Testis (tissue), 3 donors: ENCODE results near the gene TMEM31. TPM values are rescaled to one million over a fixed set of nuclear protein-coding genes. Genes with fewer than 3 reads are reported as not detected.

Experiments used
- DNase-seq: peaks from one replicate; pipeline ENCODE4 v3.0.0-alpha.2; 2019
- H3K27ac ChIP-seq, 2 donors: fragments of 200-600 bp; sonication (generic); one replicate each; pipeline ENCODE4 v1.5.1; 2019
- H3K27me3 ChIP-seq: fragments of 200-600 bp; sonication (generic); one replicate; pipeline ENCODE4 v1.5.1; 2019
- H3K36me3 ChIP-seq: fragments of 200-600 bp; sonication (generic); one replicate; pipeline ENCODE4 v1.5.1; 2017; ENCODE audit warnings: low read depth; ENCODE audit errors: missing control alignments
- H3K4me1 ChIP-seq: fragments of 200-600 bp; sonication (generic); one replicate; pipeline ENCODE4 v1.5.1; 2019
- H3K4me3 ChIP-seq, 2 donors: fragments of 200-600 bp; sonication (generic); one replicate each; pipeline ENCODE4 v1.5.1; 2017 to 2019
- H3K9me3 ChIP-seq: fragments of 200-600 bp; sonication (generic); one replicate; pipeline ENCODE4 v1.5.1; 2017
- POLR2A ChIP-seq: fragments of 450-650 bp; IDR thresholded peaks from one replicate; pipeline ENCODE4 v1.6.1; 2017; ENCODE audit warnings: antibody characterized with exemption, mild to moderate bottlenecking, moderate library complexity
- WGBS, 2 donors: methylation state at CpG; one replicate each; pipeline ENCODE4 v1.1.5; 2018; 5-methylcytosine and 5-hydroxymethylcytosine counted together
- intact Hi-C: fragments of 100-400 bp; cut with DNase I; formaldehyde crosslinking; loops from one replicate; pipeline ENCODE4 v1.15.1; 2023; ENCODE audit warnings: low total_unique reads
- polyA plus RNA-seq: library from polyadenylated mRNA; stranded (reverse); fragments of 350-450 nt; fragmentation: Illumina TruSeq; extraction: RNeasy Lipid Tissue Mini Kit (QIAGEN cat#74804); gene quantifications from one replicate; pipeline ENCODE4 v1.2.3, GENCODE V29; 2014; ENCODE audit warnings: low read depth, low replicate concordance; ENCODE audit not compliant: insufficient read depth
- total RNA-seq, 2 donors: library from RNA; depleted of rRNA; stranded (reverse); fragments of >200 nt; gene quantifications; one replicate each; pipeline ENCODE4 v1.2.3, GENCODE V29; 2016
- TF ChIP-seq, protein P1 (sequence below), 3 experiments: fragments of 450-650 bp in 2 of 3; fragments of 200-600 bp in 1 of 3; sonication (generic) in 1 of 3; IDR thresholded peaks; one replicate each; pipeline ENCODE4 v1.5.1; 2016 to 2019; ENCODE audit warnings: antibody characterized with exemption in 3 of 3, mild to moderate bottlenecking in 2 of 3, moderate library complexity in 1 of 3

Gene TMEM31
- total and polyA plus RNA-seq, 3 donors from 2014 or later = 10.8 to 110 (median 51.9) TPM

- Histone ChIP-seq H3K27me3 (no peaks in the 10 kb centered on the region), H3K27ac (no peak overlapping the region), H3K4me1 (no peaks in the 10 kb centered on the region), H3K4me3 (no peak overlapping the region), H3K36me3 (no peaks in the 10 kb centered on the region), H3K9me3 (no peaks in the 10 kb centered on the region)
- intact Hi-C loops = no loop called here
- no peak for DNase-seq
- TF ChIP-seq POLR2A = no peak
- TF ChIP-seq, protein P1, sequence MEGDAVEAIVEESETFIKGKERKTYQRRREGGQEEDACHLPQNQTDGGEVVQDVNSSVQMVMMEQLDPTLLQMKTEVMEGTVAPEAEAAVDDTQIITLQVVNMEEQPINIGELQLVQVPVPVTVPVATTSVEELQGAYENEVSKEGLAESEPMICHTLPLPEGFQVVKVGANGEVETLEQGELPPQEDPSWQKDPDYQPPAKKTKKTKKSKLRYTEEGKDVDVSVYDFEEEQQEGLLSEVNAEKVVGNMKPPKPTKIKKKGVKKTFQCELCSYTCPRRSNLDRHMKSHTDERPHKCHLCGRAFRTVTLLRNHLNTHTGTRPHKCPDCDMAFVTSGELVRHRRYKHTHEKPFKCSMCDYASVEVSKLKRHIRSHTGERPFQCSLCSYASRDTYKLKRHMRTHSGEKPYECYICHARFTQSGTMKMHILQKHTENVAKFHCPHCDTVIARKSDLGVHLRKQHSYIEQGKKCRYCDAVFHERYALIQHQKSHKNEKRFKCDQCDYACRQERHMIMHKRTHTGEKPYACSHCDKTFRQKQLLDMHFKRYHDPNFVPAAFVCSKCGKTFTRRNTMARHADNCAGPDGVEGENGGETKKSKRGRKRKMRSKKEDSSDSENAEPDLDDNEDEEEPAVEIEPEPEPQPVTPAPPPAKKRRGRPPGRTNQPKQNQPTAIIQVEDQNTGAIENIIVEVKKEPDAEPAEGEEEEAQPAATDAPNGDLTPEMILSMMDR (IDR thresholded peaks at IDR 0.05) = no peak
Observed at GRCh38 chrX:103737696-103738095, 27.0 kb downstream of the TMEM31 start.

DNA sequence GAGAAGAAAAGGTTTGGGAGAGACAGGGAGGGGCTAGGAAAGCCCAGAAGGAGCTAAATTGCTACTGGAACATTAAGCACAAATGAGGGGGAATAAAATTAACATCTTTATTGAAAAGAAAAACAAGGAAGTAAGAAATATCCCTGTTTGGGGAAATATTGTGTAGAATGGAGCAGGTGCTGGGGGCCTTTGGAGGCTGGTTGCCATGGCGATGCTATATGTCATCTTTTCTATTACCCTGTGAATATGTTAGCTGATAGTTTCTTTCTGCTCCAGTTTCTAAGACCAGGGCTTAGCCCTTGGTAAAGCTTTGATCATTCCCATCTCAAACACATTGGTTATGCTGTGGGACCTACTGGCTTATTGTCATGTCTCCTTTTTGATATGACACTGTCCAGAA lies 28.7 kb downstream of the TMEM31 start:
- intact Hi-C loops = no loop called here
- Histone ChIP-seq H3K9me3 (no peaks in the 10 kb centered on the region), H3K27ac (no peak overlapping the region), H3K4me1 (no peaks in the 10 kb centered on the region), H3K36me3 (no peaks in the 10 kb centered on the region), H3K4me3 (no peak overlapping the region), H3K27me3 (no peaks in the 10 kb centered on the region)
- 100% methylated on average over 1 of the region's 1 CpG for WGBS, 2 donors
- TF ChIP-seq, protein P1 (IDR thresholded peaks at IDR 0.05) = no peak
- no peak for TF ChIP-seq POLR2A
- no peak for DNase-seq

- Histone ChIP-seq H3K27ac (no peak overlapping the region), H3K4me1 (no peaks in the 10 kb centered on the region), H3K4me3 (no peak overlapping the region), H3K9me3 (no peaks in the 10 kb centered on the region), H3K36me3 (no peaks in the 10 kb centered on the region), H3K27me3 (no peaks in the 10 kb centered on the region)
- TF ChIP-seq POLR2A = no peak
- TF ChIP-seq, protein P1 (IDR thresholded peaks at IDR 0.05) = no peak
- 89 to 100% methylated on average over 1 of the region's 1 CpG for WGBS, 2 donors
- intact Hi-C loops = no loop called here
- no peak for DNase-seq
Observed at GRCh38 chrX:103741879-103742278, 31.2 kb downstream of the TMEM31 start.

DNA sequence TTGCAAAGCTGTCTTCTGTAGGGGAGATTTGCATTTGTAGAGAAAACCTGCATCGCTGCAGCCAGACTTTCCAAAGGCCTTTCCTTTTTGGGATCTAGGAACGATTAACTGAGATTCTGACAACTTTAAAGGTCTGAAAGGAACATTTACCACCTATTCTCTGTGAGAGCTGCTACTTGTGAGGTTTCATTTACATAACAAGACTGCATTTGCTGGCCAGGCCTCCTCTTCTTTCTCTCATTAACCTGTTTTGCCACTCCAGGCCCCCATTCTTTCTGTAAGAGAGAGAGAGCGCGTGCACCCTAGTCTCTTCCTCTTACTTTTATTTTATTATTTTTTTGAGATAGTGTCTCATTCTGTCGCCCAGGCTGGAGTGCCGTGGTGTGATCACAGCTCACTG lies 31.6 kb downstream of the TMEM31 start:
- WGBS, 2 donors = 86 to 90% methylated on average over 6 of the region's 6 CpGs
- Histone ChIP-seq H3K4me1 (no peaks in the 10 kb centered on the region), H3K27ac (no peak overlapping the region), H3K27me3 (no peaks in the 10 kb centered on the region), H3K36me3 (no peaks in the 10 kb centered on the region), H3K4me3 (no peak overlapping the region), H3K9me3 (no peaks in the 10 kb centered on the region)
- TF ChIP-seq, protein P1 (IDR thresholded peaks at IDR 0.05) = no peak
- TF ChIP-seq POLR2A = no peak
- intact Hi-C loops = no loop called here
- DNase-seq = no peak

GRCh38 chrX:103747163-103747562 lies 36.5 kb downstream of the TMEM31 start:
- TF ChIP-seq, protein P1 (IDR thresholded peaks at IDR 0.05) = no peak
- TF ChIP-seq POLR2A = no peak
- Histone ChIP-seq H3K36me3 (no peaks in the 10 kb centered on the region), H3K9me3 (no peaks in the 10 kb centered on the region), H3K4me1 (no peaks in the 10 kb centered on the region), H3K4me3 (no peak overlapping the region), H3K27ac (no peak overlapping the region), H3K27me3 (no peaks in the 10 kb centered on the region)
- WGBS, 2 donors = 87 to 100% methylated on average over 2 of the region's 2 CpGs
- DNase-seq = no peak
- intact Hi-C loops = no loop called here
